Sciatic nerve (tissue), 2 donors: Measurements from ENCODE around the gene HERC4. TPM values are rescaled to one million over a fixed set of nuclear protein-coding genes. Genes with fewer than 3 reads are reported as not detected.

Experiments used
- ATAC-seq: fragments of 200-7000 bp; cut with Tn5 transposase; one replicate; pipeline ENCODE4 v1.9.1; 2020; ENCODE audit warnings: mild to moderate bottlenecking, moderate library complexity
- DNase-seq: peaks from one replicate; pipeline ENCODE4 v3.0.0-alpha.2; 2020; ENCODE audit warnings: low spot score
- intact Hi-C: fragments of 100-400 bp; cut with DNase I; formaldehyde crosslinking; loops from one replicate; pipeline ENCODE4 v1.14.2; 2022
- total RNA-seq: library from RNA; stranded (reverse); fragmentation: NEBNext Ultra II Directional; extraction: Animal tissue kit (Norgen Biotek cat#: 25700); gene quantifications from one replicate; pipeline ENCODE4 v1.2.1, GENCODE V29; 2021
- donor health status: DM: no; HTN: no; CAD: no.
- donor health status: DM: no; HTN: no; CAD: no.

Gene HERC4
- total RNA-seq: 95.1 TPM

GRCh38 chr10:68074775-68075549 lies at the start of gene HERC4:
Gene HERC4 (minus strand): TSS chr10:68075283. CDS start chr10:68073108, 2,175 bp downstream.
- DNase-seq: peak; percentile 97
- intact Hi-C loops: no loop called here
- peak; percentile 100 for ATAC-seq

- no peak for ATAC-seq
- intact Hi-C loops: no loop called here
Measured at GRCh38 chr10:68124718-68125117, 49.6 kb upstream of the HERC4 start.

GRCh38 chr10:68121852-68122251 lies 46.8 kb upstream of the HERC4 start:
- intact Hi-C loops: no loop called here
- no peak for DNase-seq
- ATAC-seq: peak; percentile 82

More at GRCh38 chr10:68124718-68125117, 49.6 kb upstream of the HERC4 start:
- no peak for DNase-seq

GRCh38 chr10:68121020-68121743 lies 46.1 kb upstream of the HERC4 start:
- intact Hi-C loops: no loop called here
- ATAC-seq (peak; percentile 70), DNase-seq (no peak)

GRCh38 chr10:68118657-68119056 lies 43.6 kb upstream of the HERC4 start:
- ATAC-seq (no peak), DNase-seq (no peak)
- intact Hi-C loops: no loop called here

- no peak for DNase-seq
- ATAC-seq: no peak
- intact Hi-C loops: no loop called here
Measured at GRCh38 chr10:68112837-68113236, 37.8 kb upstream of the HERC4 start.

GRCh38 chr10:68111584-68111983 lies 36.5 kb upstream of the HERC4 start:
- intact Hi-C loops: no loop called here
- no peak for ATAC-seq

GRCh38 chr10:68110027-68110426 lies 34.9 kb upstream of the HERC4 start:
- DNase-seq: no peak
- intact Hi-C loops: no loop called here
- ATAC-seq: no peak

More at GRCh38 chr10:68111584-68111983, 36.5 kb upstream of the HERC4 start:
- no peak for DNase-seq

- ATAC-seq (no peak), DNase-seq (no peak)
- intact Hi-C loops: no loop called here
Measured at GRCh38 chr10:68109331-68109730, 34.2 kb upstream of the HERC4 start, which contains the start of gene MYPN. Gene MYPN (plus strand): TSS chr10:68109488. CDS start chr10:68121439, 11,951 bp downstream.

GRCh38 chr10:68108653-68109052 lies 33.6 kb upstream of the HERC4 start:
- no peak for DNase-seq
- ATAC-seq: no peak
- intact Hi-C loops: no loop called here

- no peak for ATAC-seq
- intact Hi-C loops: no loop called here
- DNase-seq: no peak
Measured at GRCh38 chr10:68108051-68108450, 33.0 kb upstream of the HERC4 start.

GRCh38 chr10:68107651-68108050 lies 32.6 kb upstream of the HERC4 start:
- ATAC-seq (no peak), DNase-seq (no peak)
- intact Hi-C loops: no loop called here

- DNase-seq (no peak), ATAC-seq (no peak)
- intact Hi-C loops: no loop called here
Measured at GRCh38 chr10:68106656-68107055, 31.6 kb upstream of the HERC4 start.

GRCh38 chr10:68105820-68106219 lies 30.7 kb upstream of the HERC4 start:
- intact Hi-C loops: no loop called here
- no peak for ATAC-seq
- no peak for DNase-seq

GRCh38 chr10:68103901-68104300 lies 28.8 kb upstream of the HERC4 start:
- intact Hi-C loops: no loop called here
- DNase-seq: no peak
- ATAC-seq: no peak

GRCh38 chr10:68103261-68103878 lies 28.3 kb upstream of the HERC4 start:
- intact Hi-C loops: no loop called here
- no peak for ATAC-seq
- DNase-seq: no peak

GRCh38 chr10:68101066-68101465 lies 26.0 kb upstream of the HERC4 start:
- no peak for DNase-seq
- no peak for ATAC-seq
- intact Hi-C loops: no loop called here

- DNase-seq (no peak), ATAC-seq (no peak)
- intact Hi-C loops: no loop called here
Measured at GRCh38 chr10:68099736-68100135, 24.7 kb upstream of the HERC4 start.

- DNase-seq: no peak
- ATAC-seq: peak; percentile 26
Measured at GRCh38 chr10:68096913-68097516, 21.9 kb upstream of the HERC4 start.

More at GRCh38 chr10:68096913-68097516, 21.9 kb upstream of the HERC4 start:
- intact Hi-C loops: no loop called here
